Activated naive CD8-positive, alpha-beta T cell treated with anti-CD3 and anti-CD28 coated beads, Interleukin-2, amount 50 U/mL, for 16 hours (primary cell): ENCODE results near the gene BMPR2.

ENCODE experiments used
- DNase-seq: peaks from one replicate; pipeline ENCODE4 v3.0.0-alpha.2; 2020; ENCODE audit warnings: low read depth, low spot score

Gene BMPR2

DNA sequence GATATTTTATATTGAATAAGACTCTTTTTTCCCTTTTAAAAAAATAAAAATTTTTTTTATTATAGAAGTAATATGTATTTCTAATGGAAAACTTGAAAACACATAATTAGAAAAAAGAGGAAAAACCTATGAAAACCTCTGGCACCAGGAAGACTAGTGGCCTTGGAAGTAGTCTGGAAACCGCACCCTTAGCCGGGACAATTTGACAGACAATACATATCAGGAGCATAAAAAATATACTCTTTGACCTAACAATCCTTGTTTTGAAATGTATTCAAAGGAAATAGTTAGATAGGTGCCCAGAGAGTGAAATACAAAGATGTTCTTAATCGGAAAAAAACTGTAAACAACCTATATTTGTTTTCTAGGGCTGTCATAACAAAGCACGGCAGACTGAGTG is 223.8 kb downstream of the BMPR2 start:
- DNase-seq, result no peak

- no peak for DNase-seq
Observed at GRCh38 chr2:202604699-202605098, 228.6 kb downstream of the BMPR2 start.

DNA sequence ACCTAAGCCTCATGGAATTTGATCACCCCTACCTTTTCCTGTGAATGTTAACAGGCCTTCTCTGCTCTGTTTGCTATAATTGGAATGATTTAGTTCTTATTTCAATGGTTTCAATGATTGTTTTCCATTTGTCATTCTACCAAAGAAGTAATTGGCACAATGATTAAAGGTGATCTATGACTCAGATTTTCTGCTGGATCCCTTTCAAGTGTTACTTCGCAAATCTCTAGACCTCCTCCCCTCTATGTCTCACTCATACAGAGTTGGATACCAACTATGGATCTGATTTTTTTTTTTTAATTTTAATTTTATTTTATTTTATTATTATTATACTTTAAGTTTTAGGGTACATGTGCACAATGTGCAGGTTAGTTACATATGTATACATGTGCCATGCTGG is 229.0 kb downstream of the BMPR2 start:
- no peak for DNase-seq

DNA sequence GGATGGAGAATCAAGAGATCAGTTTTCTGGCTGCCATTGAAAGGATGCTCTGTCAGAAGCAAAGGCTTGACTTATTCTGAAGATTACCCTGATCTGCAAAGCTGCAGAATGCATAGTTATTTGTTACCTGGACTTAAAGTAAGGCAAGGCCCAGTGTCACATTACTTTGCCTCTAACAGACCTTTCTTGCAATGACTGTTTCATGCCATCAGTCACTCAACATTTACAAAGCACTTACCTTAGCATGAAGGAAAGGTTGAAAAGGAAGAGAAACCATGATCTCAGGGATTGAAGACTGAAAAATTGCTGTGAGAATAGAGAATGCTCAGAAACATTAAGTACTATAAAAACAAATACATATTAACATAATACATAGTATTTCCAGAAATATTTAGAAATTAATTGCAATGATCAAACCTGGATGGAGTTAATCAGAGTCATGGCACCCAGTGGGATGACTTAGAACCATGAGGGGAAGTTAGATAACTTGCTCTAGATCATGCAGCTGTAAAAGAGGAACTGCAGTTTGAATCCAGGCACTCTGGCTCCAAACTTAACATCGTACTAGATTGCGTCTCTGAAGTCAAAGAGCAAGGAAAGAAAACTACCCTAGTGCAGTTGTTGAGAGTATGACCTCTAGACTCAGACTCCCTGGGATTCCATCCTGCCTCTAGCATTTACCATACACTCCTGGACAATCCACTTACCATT is 232.2 kb downstream of the BMPR2 start:
- DNase-seq, result no peak

GRCh38 chr2:202609381-202610145 is 233.4 kb downstream of the BMPR2 start:
- no peak for DNase-seq

- DNase-seq, result no peak
Observed at GRCh38 chr2:202610380-202610779, 234.3 kb downstream of the BMPR2 start.

DNA sequence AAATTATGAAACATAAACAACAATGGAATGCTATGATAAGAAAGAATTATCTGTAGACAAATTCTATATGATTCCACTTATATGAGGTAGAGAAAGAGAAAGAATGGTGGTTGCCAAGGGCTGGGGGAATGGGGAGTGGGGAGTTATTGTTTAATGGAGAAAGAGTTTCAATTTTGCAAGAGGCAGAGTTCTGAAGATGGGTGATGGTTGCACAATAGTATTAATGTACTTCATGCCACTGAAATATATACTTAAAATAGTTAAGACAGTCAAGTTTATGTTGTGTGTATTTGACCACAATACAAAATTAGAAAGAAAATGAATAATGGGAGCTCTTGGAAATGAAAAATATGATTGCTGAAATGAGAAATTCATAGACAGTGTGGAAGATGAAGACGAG is 236.0 kb downstream of the BMPR2 start:
- no peak for DNase-seq

GRCh38 chr2:202613479-202613878 is 237.4 kb downstream of the BMPR2 start:
- DNase-seq, result no peak
